Small intestine (tissue), 7 donors: ENCODE measurements around the gene OTOGL. TPM values are rescaled to one million over a fixed set of nuclear protein-coding genes. Genes with fewer than 3 reads are reported as not detected.

Experiments used
- DNase-seq, 2 donors: peaks; one replicate each; pipeline versions ENCODE4 v3.0.0 to v3.0.0-alpha.2; 2013
- FAIRE-seq: peaks from 2 replicates; lab custom pipeline; 2012; peaks lifted over from hg19 to GRCh38; lab: Jason Lieb, UNC
- H3K27ac ChIP-seq, 3 donors: one replicate each; pipeline ENCODE4 v1.5.1; 2013; ENCODE audit warnings: low read length in 2 of 3, mild to moderate bottlenecking in 2 of 3, control low read depth in 1 of 3, inconsistent platforms in 1 of 3, low read depth in 1 of 3, moderate library complexity in 1 of 3
- H3K27me3 ChIP-seq, 3 donors: one replicate each; pipeline ENCODE4 v1.6.1; 2013; ENCODE audit warnings: low read length in 3 of 3, inconsistent platforms in 1 of 3; ENCODE audit not compliant: control insufficient read depth in 3 of 3, insufficient read depth in 3 of 3
- H3K36me3 ChIP-seq, 3 donors: one replicate each; pipeline ENCODE4 v1.6.1; 2013; ENCODE audit warnings: low read length in 3 of 3, inconsistent platforms in 1 of 3, low read depth in 1 of 3, mild to moderate bottlenecking in 1 of 3, moderate library complexity in 1 of 3; ENCODE audit not compliant: control insufficient read depth in 3 of 3, insufficient read depth in 2 of 3
- H3K4me1 ChIP-seq, 3 donors: one replicate each; pipeline ENCODE4 v1.6.1; 2013; ENCODE audit warnings: low read length in 2 of 3, inconsistent platforms in 1 of 3, low read depth in 1 of 3, mild to moderate bottlenecking in 1 of 3, moderate library complexity in 1 of 3; ENCODE audit not compliant: control insufficient read depth in 3 of 3, insufficient read depth in 2 of 3
- H3K4me3 ChIP-seq, 3 donors: one replicate each; pipeline ENCODE4 v1.5.1; 2013; ENCODE audit warnings: low read length in 3 of 3, control low read depth in 1 of 3, inconsistent platforms in 1 of 3, low read depth in 1 of 3, mild to moderate bottlenecking in 1 of 3, moderate library complexity in 1 of 3
- H3K9me3 ChIP-seq, 2 donors: one replicate each; pipeline ENCODE4 v1.6.1; 2013; ENCODE audit warnings: low read depth in 1 of 2, low read length in 1 of 2; ENCODE audit not compliant: control insufficient read depth in 2 of 2, insufficient read depth in 1 of 2
- WGBS, 3 donors: extraction: QIAGEN DNeasy Blood & Tissue Kit; methylation state at CpG; one replicate each; pipeline ENCODE4 v1.1.7; 2013; 5-methylcytosine and 5-hydroxymethylcytosine counted together
- polyA plus RNA-seq, 4 donors: library from polyadenylated mRNA; stranded (reverse) in 3 of 4; unstranded in 1 of 4; fragments of 200-250 nt in 3 of 4; fragments of 120-200 nt in 1 of 4; gene quantifications; one replicate each; pipeline versions ENCODE4 v1.2.1 to v1.2.3, GENCODE V29; 2013
- donor health status: healthy with polysubstance abuse.
- donor health status: control.
- donor health status: control.
- donor health status: Bipolar disorder and iron deficiency.
- donor health status: healthy.

OTOGL gene
- polyA plus RNA-seq, 4 donors = 0.09 to 0.44 TPM; not detected in 2

- FAIRE-seq (no peak), DNase-seq (no peak)
Observed at GRCh38 chr12:80356097-80356496, 256.8 kb downstream of the OTOGL start.

GRCh38 chr12:80359703-80360102 lies 260.4 kb downstream of the OTOGL start:
- no peaks in the 10 kb centered on the region for H3K27me3 ChIP-seq
- H3K9me3 ChIP-seq = no peaks in the 10 kb centered on the region
- H3K27ac ChIP-seq = no peak overlapping the region
- DNase-seq (no peak), FAIRE-seq (no peak)
- H3K4me1 ChIP-seq = no peaks in the 10 kb centered on the region
- no peak overlapping the region for H3K4me3 ChIP-seq
- H3K36me3 ChIP-seq = no peaks in the 10 kb centered on the region

More at GRCh38 chr12:80356097-80356496, 256.8 kb downstream of the OTOGL start:
- Histone ChIP-seq H3K9me3 (no peaks in the 10 kb centered on the region), H3K36me3 (no peaks in the 10 kb centered on the region), H3K27me3 (no peaks in the 10 kb centered on the region), H3K27ac (no peak overlapping the region), H3K4me3 (no peak overlapping the region), H3K4me1 (no peaks in the 10 kb centered on the region)
- 25 to 47% (median 25%) methylated on average over 2 of the region's 2 CpGs for WGBS, 3 donors

GRCh38 chr12:80364056-80364455 lies 264.7 kb downstream of the OTOGL start:
- no peak overlapping the region for H3K4me3 ChIP-seq
- 73 to 82% (median 79%) methylated on average over 3 of the region's 3 CpGs for WGBS, 3 donors
- H3K27me3 ChIP-seq = no peaks in the 10 kb centered on the region
- no peak for DNase-seq
- H3K36me3 ChIP-seq = no peaks in the 10 kb centered on the region
- no peak overlapping the region for H3K27ac ChIP-seq
- no peaks in the 10 kb centered on the region for H3K4me1 ChIP-seq
- no peaks in the 10 kb centered on the region for H3K9me3 ChIP-seq
- no peak for FAIRE-seq

GRCh38 chr12:80373666-80374065 lies 274.3 kb downstream of the OTOGL start:
- peaks cover 0 to 4% (median 0%) of the 10 kb centered on the region in 3 donors for H3K4me1 ChIP-seq
- H3K36me3 ChIP-seq = no peaks in the 10 kb centered on the region
- DNase-seq (peak in 1 of 2 donors; percentile 44), FAIRE-seq (no peak)
- H3K27ac ChIP-seq = no peak overlapping the region
- H3K27me3 ChIP-seq = no peaks in the 10 kb centered on the region
- 36 to 72% (median 67%) methylated on average over 4 of the region's 4 CpGs for WGBS, 3 donors
- H3K4me3 ChIP-seq = no peak overlapping the region
- H3K9me3 ChIP-seq = no peaks in the 10 kb centered on the region

- FAIRE-seq (no peak), DNase-seq (peak in 1 of 2 donors; percentile 2)
- Histone ChIP-seq H3K36me3 (no peaks in the 10 kb centered on the region), H3K9me3 (no peaks in the 10 kb centered on the region), H3K4me3 (no peak overlapping the region), H3K4me1 (peaks cover 0 to 4% (median 0%) of the 10 kb centered on the region in 3 donors), H3K27me3 (no peaks in the 10 kb centered on the region), H3K27ac (no peak overlapping the region)
Observed at GRCh38 chr12:80374615-80375014, 275.3 kb downstream of the OTOGL start.

- DNase-seq (no peak), FAIRE-seq (no peak)
- H3K27me3 ChIP-seq = no peaks in the 10 kb centered on the region
- H3K9me3 ChIP-seq = no peaks in the 10 kb centered on the region
- H3K27ac ChIP-seq = no peak overlapping the region
- WGBS, 3 donors = 79 to 88% (median 80%) methylated on average over 4 of the region's 4 CpGs
- H3K36me3 ChIP-seq = no peaks in the 10 kb centered on the region
- no peak overlapping the region for H3K4me3 ChIP-seq
- peaks cover 0 to 4% (median 0%) of the 10 kb centered on the region in 3 donors for H3K4me1 ChIP-seq
Observed at GRCh38 chr12:80377140-80377794, 277.9 kb downstream of the OTOGL start.

- no peaks in the 10 kb centered on the region for H3K9me3 ChIP-seq
- no peaks in the 10 kb centered on the region for H3K4me1 ChIP-seq
- FAIRE-seq = no peak
Observed at GRCh38 chr12:80381121-80381520, 281.8 kb downstream of the OTOGL start.

GRCh38 chr12:80382254-80382653 lies 282.9 kb downstream of the OTOGL start:
- WGBS, 3 donors = 92 to 94% (median 93%) methylated on average over 8 of the region's 8 CpGs
- Histone ChIP-seq H3K4me3 (no peak overlapping the region), H3K9me3 (no peaks in the 10 kb centered on the region), H3K27me3 (no peaks in the 10 kb centered on the region), H3K4me1 (no peaks in the 10 kb centered on the region), H3K36me3 (no peaks in the 10 kb centered on the region), H3K27ac (no peak overlapping the region)
- DNase-seq = no peak
- FAIRE-seq = no peak

More at GRCh38 chr12:80381121-80381520, 281.8 kb downstream of the OTOGL start:
- DNase-seq = no peak
- Histone ChIP-seq H3K36me3 (no peaks in the 10 kb centered on the region), H3K27ac (no peak overlapping the region), H3K4me3 (no peak overlapping the region), H3K27me3 (no peaks in the 10 kb centered on the region)

GRCh38 chr12:80400571-80400991 lies 301.2 kb downstream of the OTOGL start:
- 21 to 36% (median 31%) methylated on average over 20 of the region's 20 CpGs for WGBS, 3 donors
- H3K36me3 ChIP-seq = no peaks in the 10 kb centered on the region
- FAIRE-seq (no peak), DNase-seq (no peak)
- peaks cover 0 to 20% (median 5%) of the 10 kb centered on the region in 3 donors for H3K27me3 ChIP-seq
- H3K4me1 ChIP-seq = no peaks in the 10 kb centered on the region
- H3K9me3 ChIP-seq = no peaks in the 10 kb centered on the region
- no peak overlapping the region for H3K4me3 ChIP-seq
- H3K27ac ChIP-seq = no peak overlapping the region
